ENCODE measurements around the gene METTL4.
"Not testable (repeated sequence)": the region's sequence is repeated elsewhere in the genome, so short reads cannot be mapped to it uniquely, and the experiment has no call there.

The METTL4 gene

GRCh38 chr18:2564373-2564772 lies 6.9 kb downstream of the METTL4 start:
- no peak for DNase-seq (ENCODE audit: low spot score)

- no peak for DNase-seq (ENCODE audit: low spot score)
Measured at GRCh38 chr18:2559249-2559648, 12.1 kb downstream of the METTL4 start.

- no peak for DNase-seq (ENCODE audit: low spot score)
Measured at GRCh38 chr18:2557536-2557935, 13.8 kb downstream of the METTL4 start.

GRCh38 chr18:2555895-2556294 lies 15.4 kb downstream of the METTL4 start:
- no peak for DNase-seq (ENCODE audit: low spot score)

- DNase-seq (ENCODE audit: low spot score), result no peak
Measured at GRCh38 chr18:2554696-2555095, 16.6 kb downstream of the METTL4 start.

GRCh38 chr18:2551425-2551824 lies 19.9 kb downstream of the METTL4 start:
- no peak for DNase-seq (ENCODE audit: low spot score)

GRCh38 chr18:2549462-2549861 lies 21.8 kb downstream of the METTL4 start:
- no peak for DNase-seq (ENCODE audit: low spot score)

GRCh38 chr18:2547477-2548087 lies 23.7 kb downstream of the METTL4 start:
- peak; percentile 35 for DNase-seq (ENCODE audit: low spot score)

- DNase-seq (ENCODE audit: low spot score), result no peak
Measured at GRCh38 chr18:2545155-2545554, 26.1 kb downstream of the METTL4 start.

- DNase-seq (ENCODE audit: low spot score), result peak; percentile 8
Measured at GRCh38 chr18:2541925-2542563, 29.3 kb downstream of the METTL4 start.

GRCh38 chr18:2540575-2540974 lies 30.7 kb downstream of the METTL4 start:
- no peak for DNase-seq (ENCODE audit: low spot score)

- DNase-seq (ENCODE audit: low spot score), result no peak
Measured at GRCh38 chr18:2538844-2539243, 32.5 kb downstream of the METTL4 start.

GRCh38 chr18:2538236-2538635 lies 33.1 kb downstream of the METTL4 start:
- no peak for DNase-seq (ENCODE audit: low spot score)

- no peak for DNase-seq (ENCODE audit: low spot score)
Measured at GRCh38 chr18:2537296-2537695, 34.0 kb downstream of the METTL4 start.

GRCh38 chr18:2536493-2536892 lies 34.8 kb downstream of the METTL4 start:
- DNase-seq (ENCODE audit: low spot score), result no peak

- no peak for DNase-seq (ENCODE audit: low spot score)
Measured at GRCh38 chr18:2536063-2536462, 35.2 kb downstream of the METTL4 start.

- peak; percentile 42 for DNase-seq (ENCODE audit: low spot score)
Measured at GRCh38 chr18:2535419-2535910, 35.8 kb downstream of the METTL4 start.

- peak; percentile 9 for DNase-seq (ENCODE audit: low spot score)
Measured at GRCh38 chr18:2534906-2535305, 36.4 kb downstream of the METTL4 start.

- no peak for DNase-seq (ENCODE audit: low spot score)
Measured at GRCh38 chr18:2532797-2533196, 38.5 kb downstream of the METTL4 start.

GRCh38 chr18:2531751-2532150 lies 39.6 kb downstream of the METTL4 start:
- no peak for DNase-seq (ENCODE audit: low spot score)

GRCh38 chr18:2529154-2529553 lies 42.2 kb downstream of the METTL4 start:
- no peak for DNase-seq (ENCODE audit: low spot score)

- DNase-seq (ENCODE audit: low spot score), result no peak
Measured at GRCh38 chr18:2526329-2526728, 45.0 kb downstream of the METTL4 start.

GRCh38 chr18:2524794-2525198 lies 46.5 kb downstream of the METTL4 start:
- DNase-seq (ENCODE audit: low spot score), result not testable (repeated sequence)

GRCh38 chr18:2522112-2522511 lies 49.2 kb downstream of the METTL4 start:
- DNase-seq (ENCODE audit: low spot score), result no peak

Measured in germinal center (tissue), 1 donor.